DMS53 (cell line): ENCODE data around the gene TNFRSF11A.

Experiments used
- DNase-seq: peaks from one replicate; lab custom pipeline; 2025; lab: John Stamatoyannopoulos, UW

TNFRSF11A gene

GRCh38 chr18:62325806-62326645 is 916 bp downstream of the TNFRSF11A start:
- peak; percentile 72 for DNase-seq

GRCh38 chr18:62326646-62327348 is 1.7 kb downstream of the TNFRSF11A start:
- DNase-seq: no peak

- DNase-seq: no peak
Measured at GRCh38 chr18:62327977-62328376, 2.9 kb downstream of the TNFRSF11A start.

GRCh38 chr18:62328586-62329525 is 3.7 kb downstream of the TNFRSF11A start:
- DNase-seq: peak; percentile 52

- peak; percentile 82 for DNase-seq
Measured at GRCh38 chr18:62329691-62330454, 4.8 kb downstream of the TNFRSF11A start.

GRCh38 chr18:62330650-62331049 is 5.5 kb downstream of the TNFRSF11A start:
- no peak for DNase-seq

GRCh38 chr18:62331581-62332356 is 6.7 kb downstream of the TNFRSF11A start:
- DNase-seq: no peak

- DNase-seq: no peak
Measured at GRCh38 chr18:62332431-62332830, 7.3 kb downstream of the TNFRSF11A start.

- no peak for DNase-seq
Measured at GRCh38 chr18:62332964-62333695, 8.0 kb downstream of the TNFRSF11A start.

GRCh38 chr18:62334120-62334519 is 9.0 kb downstream of the TNFRSF11A start:
- DNase-seq: no peak

- no peak for DNase-seq
Measured at GRCh38 chr18:62335494-62335893, 10.4 kb downstream of the TNFRSF11A start.

- no peak for DNase-seq
Measured at GRCh38 chr18:62336618-62337017, 11.5 kb downstream of the TNFRSF11A start.

GRCh38 chr18:62337336-62337735 is 12.2 kb downstream of the TNFRSF11A start:
- DNase-seq: no peak

GRCh38 chr18:62338446-62339105 is 13.5 kb downstream of the TNFRSF11A start:
- DNase-seq: no peak

- DNase-seq: no peak
Measured at GRCh38 chr18:62339106-62339988, 14.2 kb downstream of the TNFRSF11A start.

GRCh38 chr18:62340996-62341395 is 15.9 kb downstream of the TNFRSF11A start:
- DNase-seq: no peak

GRCh38 chr18:62341473-62341872 is 16.4 kb downstream of the TNFRSF11A start:
- no peak for DNase-seq

- DNase-seq: no peak
Measured at GRCh38 chr18:62342884-62343283, 17.8 kb downstream of the TNFRSF11A start.
